ENCODE results near the gene RPS16. TPM values are rescaled to one million over a fixed set of nuclear protein-coding genes. Genes with fewer than 3 reads are reported as not detected.
A peak's percentile ranks its signal among the peaks of the same experiment; 100 is the strongest.
"Not testable (repeated sequence)": the region's sequence is repeated elsewhere in the genome, so short reads cannot be mapped to it uniquely, and the experiment has no call there.

RPS16 gene
- total and polyA plus RNA-seq, 4 experiments from 2014 or later = 1,590 to 4,227 (median 3,056) TPM

- no peaks in the 10 kb centered on the region for H3K27me3 ChIP-seq (ENCODE audit: insufficient read depth, low read length)
- Mint-ChIP-seq H3K4me3 (no peak overlapping the region), H3K36me3 (peaks cover 69 to 88% of the 10 kb centered on the region in 2 donors), H3K27me3 (no peaks in the 10 kb centered on the region), H3K4me1 (peaks cover 0 to 5% (median 2%) of the 10 kb centered on the region in 4 donors), H3K9me3 (no peaks in the 10 kb centered on the region), H3K27ac (peak overlapping the region in 2 of 7 donors; percentile 7 to 68)
- peaks cover 89% of the 10 kb centered on the region for H3K36me3 ChIP-seq (ENCODE audit: insufficient read depth, low read length)
- H3K4me1 ChIP-seq (ENCODE audit: insufficient read depth, low read length) = no peaks in the 10 kb centered on the region
- ChIA-PET POLR2A (ENCODE audit: partially characterized antibody) (interaction anchor here (0.8 kb wide), 1 partner anchor 9 kb away, joined by 3 read pairs; no protein-coding TSS in a partner anchor), CTCF (ENCODE audit: partially characterized antibody) (no interaction called here)
- no peak overlapping the region for H3K27ac ChIP-seq (ENCODE audit: low read depth, low read length)
- intact Hi-C loops (cut with micrococcal nuclease) = no loop called here
- H3K4me3 ChIP-seq (ENCODE audit: low read length in 2 of 2) = no peak overlapping the region
- no peaks in the 10 kb centered on the region for H3K9me3 ChIP-seq (ENCODE audit: control insufficient read depth in 1 of 2, low read length in 2 of 2)
- no peak for DNase-seq
Measured at GRCh38 chr19:39470724-39471339, 35.1 kb upstream of the RPS16 start.

GRCh38 chr19:39469567-39469966 lies 33.8 kb upstream of the RPS16 start:
- CTCF ChIA-PET (ENCODE audit: partially characterized antibody) = no interaction called here
- H3K4me1 Mint-ChIP-seq = peaks cover 0 to 5% (median 2%) of the 10 kb centered on the region in 4 donors
- no peaks in the 10 kb centered on the region for H3K9me3 Mint-ChIP-seq
- no peaks in the 10 kb centered on the region for H3K27me3 Mint-ChIP-seq
- H3K27ac Mint-ChIP-seq = peak overlapping the region in 3 of 7 donors; percentile 73 to 75 (median 73)
- Histone ChIP-seq H3K36me3 (ENCODE audit: insufficient read depth, low read length) (peaks cover 95% of the 10 kb centered on the region), H3K9me3 (ENCODE audit: control insufficient read depth in 1 of 2, low read length in 2 of 2) (no peaks in the 10 kb centered on the region), H3K27me3 (ENCODE audit: insufficient read depth, low read length) (no peaks in the 10 kb centered on the region), H3K4me1 (ENCODE audit: insufficient read depth, low read length) (no peaks in the 10 kb centered on the region), H3K4me3 (ENCODE audit: low read length in 2 of 2) (no peak overlapping the region), H3K27ac (ENCODE audit: low read depth, low read length) (no peak overlapping the region)
- DNase-seq = no peak
- H3K4me3 Mint-ChIP-seq = no peak overlapping the region
- peaks cover 72 to 89% of the 10 kb centered on the region in 2 donors for H3K36me3 Mint-ChIP-seq
- POLR2A ChIA-PET (ENCODE audit: partially characterized antibody) = interaction anchor here (1.2 kb wide), 1 partner anchor 24 kb away, joined by 4 read pairs; the partner anchor contains the start of gene SUPT5H
- intact Hi-C loops (cut with micrococcal nuclease) = no loop called here

GRCh38 chr19:39469036-39469435 lies 33.3 kb upstream of the RPS16 start:
- Mint-ChIP-seq H3K27ac (peak overlapping the region in 2 of 7 donors; percentile 73 to 75), H3K36me3 (peaks cover 69 to 86% of the 10 kb centered on the region in 2 donors), H3K9me3 (no peaks in the 10 kb centered on the region), H3K4me3 (no peak overlapping the region), H3K4me1 (peaks cover 0 to 3% (median under 1%) of the 10 kb centered on the region in 4 donors), H3K27me3 (no peaks in the 10 kb centered on the region)
- intact Hi-C loops (cut with micrococcal nuclease) = no loop called here
- Histone ChIP-seq H3K9me3 (ENCODE audit: control insufficient read depth in 1 of 2, low read length in 2 of 2) (no peaks in the 10 kb centered on the region), H3K4me1 (ENCODE audit: insufficient read depth, low read length) (no peaks in the 10 kb centered on the region), H3K27ac (ENCODE audit: low read depth, low read length) (no peak overlapping the region), H3K4me3 (ENCODE audit: low read length in 2 of 2) (no peak overlapping the region), H3K27me3 (ENCODE audit: insufficient read depth, low read length) (no peaks in the 10 kb centered on the region), H3K36me3 (ENCODE audit: insufficient read depth, low read length) (peaks cover 94% of the 10 kb centered on the region)
- POLR2A ChIA-PET (ENCODE audit: partially characterized antibody) = interaction anchor here (1.2 to 1.6 kb wide), 2 partner anchors 11 to 24 kb away, joined by 4 to 6 read pairs; partner anchors contain the start of genes SUPT5H and TIMM50
- no peak for DNase-seq
- CTCF ChIA-PET (ENCODE audit: partially characterized antibody) = no interaction called here

- Histone ChIP-seq H3K36me3 (ENCODE audit: insufficient read depth, low read length) (peaks cover 94% of the 10 kb centered on the region), H3K27me3 (ENCODE audit: insufficient read depth, low read length) (no peaks in the 10 kb centered on the region), H3K9me3 (ENCODE audit: control insufficient read depth in 1 of 2, low read length in 2 of 2) (no peaks in the 10 kb centered on the region), H3K4me3 (ENCODE audit: low read length in 2 of 2) (no peak overlapping the region), H3K27ac (ENCODE audit: low read depth, low read length) (no peak overlapping the region), H3K4me1 (ENCODE audit: insufficient read depth, low read length) (no peaks in the 10 kb centered on the region)
- Mint-ChIP-seq H3K27ac (peak overlapping the region in 2 of 7 donors; percentile 41 to 73), H3K4me3 (no peak overlapping the region), H3K36me3 (peaks cover 77 to 88% of the 10 kb centered on the region in 2 donors), H3K9me3 (no peaks in the 10 kb centered on the region), H3K4me1 (peaks cover 0 to 9% (median 0%) of the 10 kb centered on the region in 4 donors), H3K27me3 (no peaks in the 10 kb centered on the region)
- no peak for DNase-seq
- ChIA-PET CTCF (ENCODE audit: partially characterized antibody) (interaction anchor here (2.0 kb wide), 1 partner anchor 65 kb away, joined by 6 read pairs; the partner anchor contains the start of gene EID2B), POLR2A (ENCODE audit: partially characterized antibody) (interaction anchor here (1.6 kb wide), 1 partner anchor 13 kb away, joined by 6 read pairs; the partner anchor contains the start of gene TIMM50)
- intact Hi-C loops (cut with micrococcal nuclease) = no loop called here
Measured at GRCh38 chr19:39467941-39468340, 32.2 kb upstream of the RPS16 start.

GRCh38 chr19:39465956-39466747 lies 30.4 kb upstream of the RPS16 start:
- H3K9me3 ChIP-seq (ENCODE audit: control insufficient read depth in 1 of 2, low read length in 2 of 2) = no peaks in the 10 kb centered on the region
- Mint-ChIP-seq H3K4me1 (peaks cover 0 to 7% (median 1%) of the 10 kb centered on the region in 4 donors), H3K36me3 (peaks cover 73 to 82% of the 10 kb centered on the region in 2 donors), H3K27ac (peak overlapping the region in 3 of 7 donors; percentile 26 to 61 (median 59)), H3K9me3 (no peaks in the 10 kb centered on the region), H3K27me3 (no peaks in the 10 kb centered on the region), H3K4me3 (no peak overlapping the region)
- ChIA-PET POLR2A (ENCODE audit: partially characterized antibody) (interaction anchor here (1.0 kb wide), 1 partner anchor 9 kb away, joined by 3 read pairs; no protein-coding TSS in a partner anchor), CTCF (ENCODE audit: partially characterized antibody) (no interaction called here)
- DNase-seq = no peak
- H3K4me1 ChIP-seq (ENCODE audit: insufficient read depth, low read length) = no peaks in the 10 kb centered on the region
- no peak overlapping the region for H3K27ac ChIP-seq (ENCODE audit: low read depth, low read length)
- intact Hi-C loops (cut with micrococcal nuclease) = no loop called here
- H3K4me3 ChIP-seq (ENCODE audit: low read length in 2 of 2) = no peak overlapping the region
- no peaks in the 10 kb centered on the region for H3K27me3 ChIP-seq (ENCODE audit: insufficient read depth, low read length)
- H3K36me3 ChIP-seq (ENCODE audit: insufficient read depth, low read length) = peaks cover 82% of the 10 kb centered on the region

- CTCF ChIA-PET (ENCODE audit: partially characterized antibody) = interaction anchor here (0.7 to 2.2 kb wide), 2 partner anchors 11 to 40 kb away, joined by 4 to 9 read pairs; no protein-coding TSS in a partner anchor
- no peaks in the 10 kb centered on the region for H3K27me3 ChIP-seq (ENCODE audit: insufficient read depth, low read length)
Measured at GRCh38 chr19:39463403-39463802, 27.7 kb upstream of the RPS16 start.

GRCh38 chr19:39451257-39451656 lies 15.5 kb upstream of the RPS16 start:
- H3K9me3 Mint-ChIP-seq; H3K9me3 ChIP-seq (ENCODE audit: control insufficient read depth in 1 of 2, low read length in 2 of 2); POLR2A ChIA-PET (ENCODE audit: partially characterized antibody); CTCF ChIA-PET (ENCODE audit: partially characterized antibody); H3K27me3 Mint-ChIP-seq; H3K4me3 Mint-ChIP-seq; intact Hi-C loops (cut with micrococcal nuclease); H3K4me3 ChIP-seq (ENCODE audit: low read length in 2 of 2); H3K27ac ChIP-seq (ENCODE audit: low read depth, low read length); DNase-seq; H3K27me3 ChIP-seq (ENCODE audit: insufficient read depth, low read length): not testable (repeated sequence)
- H3K36me3 Mint-ChIP-seq = peaks cover 26 to 51% of the 10 kb centered on the region in 2 donors
- H3K27ac Mint-ChIP-seq = peak overlapping the region in 1 of 7 donors; percentile 85
- peaks cover 61% of the 10 kb centered on the region for H3K4me1 ChIP-seq (ENCODE audit: insufficient read depth, low read length)
- H3K4me1 Mint-ChIP-seq = peaks cover 47 to 72% (median 64%) of the 10 kb centered on the region in 4 donors
- H3K36me3 ChIP-seq (ENCODE audit: insufficient read depth, low read length) = peaks cover 26% of the 10 kb centered on the region

More at GRCh38 chr19:39463403-39463802, 27.7 kb upstream of the RPS16 start:
- Histone ChIP-seq H3K27ac (ENCODE audit: low read depth, low read length) (no peak overlapping the region), H3K4me1 (ENCODE audit: insufficient read depth, low read length) (no peaks in the 10 kb centered on the region), H3K36me3 (ENCODE audit: insufficient read depth, low read length) (peaks cover 81% of the 10 kb centered on the region), H3K4me3 (ENCODE audit: low read length in 2 of 2) (no peak overlapping the region), H3K9me3 (ENCODE audit: control insufficient read depth in 1 of 2, low read length in 2 of 2) (no peaks in the 10 kb centered on the region)
- H3K9me3 Mint-ChIP-seq = peaks cover 0 to 2% (median 0%) of the 10 kb centered on the region in 8 donors
- H3K4me3 Mint-ChIP-seq = peak overlapping the region in 1 of 8 donors; percentile 52
- H3K27ac Mint-ChIP-seq = peak overlapping the region in 1 of 7 donors; percentile 34
- H3K36me3 Mint-ChIP-seq = peaks cover 61 to 80% of the 10 kb centered on the region in 2 donors
- peaks cover 0 to 8% (median 3%) of the 10 kb centered on the region in 4 donors for H3K4me1 Mint-ChIP-seq
- DNase-seq = no peak
- POLR2A ChIA-PET (ENCODE audit: partially characterized antibody) = no interaction called here
- intact Hi-C loops (cut with micrococcal nuclease) = no loop called here
- H3K27me3 Mint-ChIP-seq = no peaks in the 10 kb centered on the region
